HFFc6 (cell line): ENCODE data around the gene S1PR1. TPM values are rescaled to one million over a fixed set of nuclear protein-coding genes. Genes with fewer than 3 reads are reported as not detected.
"Not testable (repeated sequence)": the region's sequence is repeated elsewhere in the genome, so short reads cannot be mapped to it uniquely, and the experiment has no call there.

Experiments used
- DNase-seq: peaks from one replicate; pipeline ENCODE4 v3.0.0-alpha.2; 2018
- H3K27ac Mint-ChIP-seq: 2 replicates; pipeline ENCODE4 v1.8.0; 2020; ENCODE audit warnings: mild to moderate bottlenecking, mixed read lengths
- H3K27me3 Mint-ChIP-seq: 2 replicates; pipeline ENCODE4 v1.8.0; 2021; ENCODE audit warnings: mild to moderate bottlenecking, moderate library complexity, mixed read lengths; ENCODE audit not compliant: insufficient read depth
- H3K36me3 Mint-ChIP-seq: 2 replicates; pipeline ENCODE4 v1.8.0; 2021; ENCODE audit warnings: low read depth, mixed read lengths
- H3K4me1 Mint-ChIP-seq: 2 replicates; pipeline ENCODE4 v1.8.0; 2020; ENCODE audit warnings: low read depth, mixed read lengths
- H3K4me3 Mint-ChIP-seq: 2 replicates; pipeline ENCODE4 v1.8.0; 2020; ENCODE audit warnings: mild to moderate bottlenecking, moderate library complexity, mixed read lengths
- H3K9me3 Mint-ChIP-seq: 2 replicates; pipeline ENCODE4 v1.8.0; 2020; ENCODE audit warnings: mild to moderate bottlenecking, mixed read lengths
- CTCF ChIP-seq: fragments of 200-600 bp; sonication (generic); IDR thresholded peaks from 2 replicates; pipeline ENCODE4 v1.5.0; 2021; ENCODE audit warnings: antibody characterized with exemption, mild to moderate bottlenecking
- total RNA-seq, 6 experiments: library from RNA; stranded (reverse); fragmentation: NEBNext Ultra II Directional; extraction: Animal tissue kit (Norgen Biotek cat#: 25700); gene quantifications; 2 replicates in 1 of 6; 3 replicates in 5 of 6; pipeline ENCODE4 v1.2.3, GENCODE V29; 2021

S1PR1 gene
- total RNA-seq, 6 experiments from 2014 or later = 6.0 to 10.2 (median 8.9) TPM

GRCh38 chr1:101215363-101216011 lies 21.3 kb upstream of the S1PR1 start:
- Mint-ChIP-seq H3K27ac (no peak overlapping the region), H3K27me3 (no peaks in the 10 kb centered on the region), H3K4me3 (no peak overlapping the region), H3K36me3 (no peaks in the 10 kb centered on the region), H3K9me3 (no peaks in the 10 kb centered on the region), H3K4me1 (no peaks in the 10 kb centered on the region)
- TF ChIP-seq CTCF = no peak
- DNase-seq = no peak

- Mint-ChIP-seq H3K27me3 (no peaks in the 10 kb centered on the region), H3K36me3 (no peaks in the 10 kb centered on the region), H3K27ac (no peak overlapping the region), H3K4me3 (no peak overlapping the region), H3K4me1 (peaks cover 2% of the 10 kb centered on the region; the same call in 1 of the 2 replicates), H3K9me3 (no peaks in the 10 kb centered on the region)
- DNase-seq = no peak
- TF ChIP-seq CTCF = no peak
Observed at GRCh38 chr1:101216623-101217022, 20.2 kb upstream of the S1PR1 start.

GRCh38 chr1:101217148-101217547 lies 19.7 kb upstream of the S1PR1 start:
- no peaks in the 10 kb centered on the region for H3K36me3 Mint-ChIP-seq
- no peak overlapping the region for H3K27ac Mint-ChIP-seq
- no peak for TF ChIP-seq CTCF
- no peaks in the 10 kb centered on the region for H3K27me3 Mint-ChIP-seq
- no peak overlapping the region for H3K4me3 Mint-ChIP-seq
- H3K4me1 Mint-ChIP-seq = peaks cover 5% of the 10 kb centered on the region; the same call in 1 of the 2 replicates
- no peaks in the 10 kb centered on the region for H3K9me3 Mint-ChIP-seq
- DNase-seq = no peak

- not testable (repeated sequence) for DNase-seq, H3K27me3 Mint-ChIP-seq, H3K4me3 Mint-ChIP-seq, H3K4me1 Mint-ChIP-seq, H3K9me3 Mint-ChIP-seq, H3K27ac Mint-ChIP-seq, H3K36me3 Mint-ChIP-seq
Observed at GRCh38 chr1:101218968-101219367, 17.9 kb upstream of the S1PR1 start.

- no peaks in the 10 kb centered on the region for H3K36me3 Mint-ChIP-seq
- no peak for TF ChIP-seq CTCF
- H3K27me3 Mint-ChIP-seq = no peaks in the 10 kb centered on the region
- H3K4me3 Mint-ChIP-seq = no peak overlapping the region
- no peak overlapping the region for H3K27ac Mint-ChIP-seq
- H3K9me3 Mint-ChIP-seq = no peaks in the 10 kb centered on the region
- peaks cover 5% of the 10 kb centered on the region; the same call in 1 of the 2 replicates for H3K4me1 Mint-ChIP-seq
- no peak for DNase-seq
Observed at GRCh38 chr1:101219924-101220870, 16.6 kb upstream of the S1PR1 start.

- TF ChIP-seq CTCF = no peak
- H3K4me3 Mint-ChIP-seq = no peak overlapping the region
- no peak for DNase-seq
- peaks cover 5% of the 10 kb centered on the region; the same call in 1 of the 2 replicates for H3K4me1 Mint-ChIP-seq
- H3K27ac Mint-ChIP-seq = no peak overlapping the region
- H3K9me3 Mint-ChIP-seq = no peaks in the 10 kb centered on the region
- no peaks in the 10 kb centered on the region for H3K36me3 Mint-ChIP-seq
- no peaks in the 10 kb centered on the region for H3K27me3 Mint-ChIP-seq
Observed at GRCh38 chr1:101220906-101221305, 15.9 kb upstream of the S1PR1 start.
